Thyroid gland (tissue), 4 donors: ENCODE measurements around the gene BSN. TPM values are rescaled to one million over a fixed set of nuclear protein-coding genes. Genes with fewer than 3 reads are reported as not detected.

Source experiments
- DNase-seq, 2 donors: peaks; one replicate each; pipeline ENCODE4 v3.0.0-alpha.2; 2019
- H3K27ac ChIP-seq, 3 donors: fragments of 200-600 bp; sonication (generic); 1 replicate in 2 of 3; 2 replicates in 1 of 3; pipeline ENCODE4 v1.5.1; 2016 to 2019; ENCODE audit warnings: mild to moderate bottlenecking in 1 of 3, moderate library complexity in 1 of 3
- H3K27me3 ChIP-seq: fragments of 200-600 bp; sonication (generic); one replicate; pipeline ENCODE4 v1.5.1; 2019
- H3K36me3 ChIP-seq, 2 donors: fragments of 200-600 bp; sonication (generic); one replicate each; pipeline ENCODE4 v1.5.1; 2016 to 2019
- H3K4me1 ChIP-seq, 2 donors: fragments of 200-600 bp; sonication (generic); one replicate each; pipeline ENCODE4 v1.5.1; 2017 to 2019
- H3K4me3 ChIP-seq, 3 donors: fragments of 200-600 bp; sonication (generic); replicated peaks in 1 of 3; 1 replicate in 2 of 3; 2 replicates in 1 of 3; pipeline ENCODE4 v1.5.1; 2016; ENCODE audit warnings: mild to moderate bottlenecking in 1 of 3
- H3K9me3 ChIP-seq: fragments of 200-600 bp; sonication (generic); one replicate; pipeline ENCODE4 v1.5.1; 2017
- CTCF ChIP-seq, 6 experiments: fragments of 200-600 bp in 3 of 6; fragments of 450-650 bp in 3 of 6; sonication (generic) in 3 of 6; IDR thresholded peaks; one replicate each; pipeline ENCODE4 v1.5.1; 2016 to 2019; ENCODE audit warnings: antibody characterized with exemption in 6 of 6, mild to moderate bottlenecking in 2 of 6, inconsistent platforms in 1 of 6, moderate library complexity in 1 of 6
- POLR2A ChIP-seq, 2 donors: fragments of 450-650 bp; IDR thresholded peaks; one replicate each; pipeline ENCODE4 v1.6.1; 2017; ENCODE audit warnings: antibody characterized with exemption in 2 of 2, mild to moderate bottlenecking in 2 of 2, moderate library complexity in 1 of 2
- WGBS, 2 donors: methylation state at CpG; one replicate each; pipeline ENCODE4 v1.1.5; 2017; 5-methylcytosine and 5-hydroxymethylcytosine counted together
- intact Hi-C: fragments of 100-400 bp; cut with DNase I; formaldehyde crosslinking; loops from one replicate; pipeline ENCODE4 v1.15.1; 2023
- total RNA-seq, 4 donors: library from RNA; depleted of rRNA; stranded (reverse); fragments of >200 nt; gene quantifications; one replicate each; pipeline ENCODE4 v1.2.3, GENCODE V29; 2016

Gene BSN
- total RNA-seq, 4 donors from 2014 or later = 0.56 to 1.8 (median 0.99) TPM

DNA sequence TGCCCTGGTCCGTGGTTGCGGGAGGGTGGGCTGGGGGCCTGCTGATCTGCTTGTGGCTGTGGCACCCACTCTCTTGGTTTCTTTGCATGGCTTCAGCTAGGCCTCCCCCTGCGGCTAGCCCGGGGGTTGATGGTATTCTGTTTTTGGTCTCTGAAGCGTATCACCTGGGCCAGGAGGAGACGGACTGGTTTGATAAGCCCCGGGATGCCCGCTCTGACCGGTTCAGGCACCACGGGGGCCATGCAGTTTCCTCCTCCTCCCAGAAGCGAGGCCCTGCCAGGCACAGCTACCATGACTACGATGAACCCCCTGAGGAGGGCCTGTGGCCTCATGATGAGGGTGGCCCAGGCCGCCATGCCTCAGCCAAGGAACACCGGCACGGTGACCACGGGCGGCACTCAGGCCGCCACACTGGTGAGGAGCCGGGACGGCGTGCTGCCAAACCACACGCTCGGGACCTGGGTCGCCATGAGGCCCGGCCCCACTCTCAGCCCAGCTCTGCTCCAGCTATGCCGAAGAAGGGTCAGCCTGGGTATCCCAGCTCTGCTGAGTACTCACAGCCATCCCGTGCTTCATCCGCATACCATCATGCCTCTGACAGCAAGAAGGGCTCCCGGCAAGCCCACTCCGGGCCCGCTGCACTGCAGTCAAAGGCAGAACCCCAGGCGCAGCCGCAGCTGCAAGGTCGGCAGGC, 108.6 kb downstream of the BSN start:
- 85 to 92% methylated on average over 8 to 14 of the region's 34 CpGs for WGBS, 2 donors
- H3K4me3 ChIP-seq = no peak overlapping the region
- no peaks in the 10 kb centered on the region for H3K36me3 ChIP-seq
- no peaks in the 10 kb centered on the region for H3K9me3 ChIP-seq
- DNase-seq = no peak
- no peaks in the 10 kb centered on the region for H3K27me3 ChIP-seq
- intact Hi-C loops = loop anchor here (10.0 kb wide), 1 partner anchor 198 kb away; no protein-coding TSS in a partner anchor
- TF ChIP-seq CTCF (IDR thresholded peaks at IDR 0.05) (no peak), POLR2A (IDR thresholded peaks at IDR 0.05) (no peak)
- no peak overlapping the region for H3K27ac ChIP-seq
- no peaks in the 10 kb centered on the region for H3K4me1 ChIP-seq

DNA sequence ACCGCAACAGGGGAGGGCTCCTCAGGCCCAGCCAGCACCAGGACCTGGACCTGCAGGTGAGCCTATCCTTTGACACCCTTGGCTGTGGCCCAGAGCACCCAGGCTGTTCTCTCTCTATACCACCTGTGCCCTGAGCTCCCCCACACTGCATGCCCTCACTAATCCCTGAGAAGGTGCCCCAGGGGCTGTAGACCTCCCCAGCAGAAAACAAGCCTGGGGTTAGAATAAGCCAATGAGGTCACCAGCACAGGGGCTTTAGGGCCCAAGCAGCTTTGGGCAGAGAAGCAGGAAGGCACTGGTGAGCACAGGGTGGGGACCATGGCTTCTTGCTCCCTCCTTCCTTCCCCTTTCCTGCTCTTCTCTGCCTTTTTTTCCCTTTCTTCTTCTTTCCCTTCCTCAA, 109.6 kb downstream of the BSN start:
- DNase-seq = no peak
- peaks cover 0 to 3% of the 10 kb centered on the region in 2 donors for H3K4me1 ChIP-seq
- no peak overlapping the region for H3K4me3 ChIP-seq
- H3K27me3 ChIP-seq = no peaks in the 10 kb centered on the region
- 88 to 100% methylated on average over 1 of the region's 1 CpG for WGBS, 2 donors
- H3K36me3 ChIP-seq = no peaks in the 10 kb centered on the region
- no peak for TF ChIP-seq CTCF (IDR thresholded peaks at IDR 0.05)
- TF ChIP-seq POLR2A (IDR thresholded peaks at IDR 0.05) = no peak
- intact Hi-C loops = loop anchor here (10.0 kb wide), 1 partner anchor 199 kb away; no protein-coding TSS in a partner anchor
- H3K27ac ChIP-seq = no peak overlapping the region
- H3K9me3 ChIP-seq = no peaks in the 10 kb centered on the region

- Histone ChIP-seq H3K4me3 (no peak overlapping the region), H3K36me3 (no peaks in the 10 kb centered on the region), H3K27me3 (no peaks in the 10 kb centered on the region), H3K27ac (no peak overlapping the region), H3K9me3 (no peaks in the 10 kb centered on the region), H3K4me1 (peaks cover 0 to 3% of the 10 kb centered on the region in 2 donors)
- 86 to 88% methylated on average over 7 to 9 of the region's 11 CpGs for WGBS, 2 donors
- intact Hi-C loops = loop anchor here (10.0 kb wide), 1 partner anchor 199 kb away; no protein-coding TSS in a partner anchor
- no peak for DNase-seq
- TF ChIP-seq POLR2A (IDR thresholded peaks at IDR 0.05) (no peak), CTCF (IDR thresholded peaks at IDR 0.05) (no peak)
Measured at GRCh38 chr3:49664300-49664699, 110.0 kb downstream of the BSN start.

DNA sequence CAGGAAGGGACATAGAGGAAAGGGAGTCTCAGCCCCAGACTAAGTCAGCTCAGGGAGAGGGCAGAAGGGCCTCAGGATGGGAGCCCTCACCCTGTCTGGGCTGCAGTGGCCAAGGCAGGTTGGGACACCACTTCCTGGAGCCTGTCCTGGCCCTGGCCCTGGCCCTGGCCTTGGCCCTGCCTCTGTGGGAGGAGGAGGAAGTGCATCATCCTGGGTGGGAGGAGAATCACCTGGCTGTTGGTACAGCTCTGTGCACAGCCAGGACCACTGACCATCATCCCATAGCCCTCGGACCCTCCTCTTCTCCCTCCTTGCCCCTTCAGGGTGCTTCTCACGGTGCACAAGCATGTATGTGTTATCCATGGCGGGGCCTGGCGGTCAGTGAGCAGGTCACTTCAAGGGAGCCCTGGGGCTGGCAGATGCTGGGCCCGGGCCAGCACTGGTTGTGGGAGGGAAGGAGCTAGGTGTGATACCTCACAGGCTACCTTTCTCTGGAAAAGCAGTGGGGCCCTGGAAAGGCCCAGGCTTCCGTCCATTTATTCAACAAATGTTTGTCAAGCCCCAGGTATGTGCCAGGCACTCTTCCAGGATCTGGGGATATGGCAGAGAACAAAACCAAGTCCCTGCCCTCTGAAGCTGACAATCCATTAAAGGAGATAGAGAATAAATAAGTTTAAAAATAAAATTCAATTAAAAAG, 111.7 kb downstream of the BSN start:
- H3K27ac ChIP-seq = no peak overlapping the region
- H3K4me1 ChIP-seq = peaks cover 0 to 3% of the 10 kb centered on the region in 2 donors
- no peak overlapping the region for H3K4me3 ChIP-seq
- WGBS, 2 donors = 84 to 91% methylated on average over 6 of the region's 6 CpGs
- intact Hi-C loops = loop anchor here (10.0 kb wide), 1 partner anchor 201 kb away; no protein-coding TSS in a partner anchor
- H3K9me3 ChIP-seq = no peaks in the 10 kb centered on the region
- TF ChIP-seq CTCF (IDR thresholded peaks at IDR 0.05) (no peak), POLR2A (IDR thresholded peaks at IDR 0.05) (no peak)
- H3K36me3 ChIP-seq = no peaks in the 10 kb centered on the region
- no peaks in the 10 kb centered on the region for H3K27me3 ChIP-seq
- no peak for DNase-seq

DNA sequence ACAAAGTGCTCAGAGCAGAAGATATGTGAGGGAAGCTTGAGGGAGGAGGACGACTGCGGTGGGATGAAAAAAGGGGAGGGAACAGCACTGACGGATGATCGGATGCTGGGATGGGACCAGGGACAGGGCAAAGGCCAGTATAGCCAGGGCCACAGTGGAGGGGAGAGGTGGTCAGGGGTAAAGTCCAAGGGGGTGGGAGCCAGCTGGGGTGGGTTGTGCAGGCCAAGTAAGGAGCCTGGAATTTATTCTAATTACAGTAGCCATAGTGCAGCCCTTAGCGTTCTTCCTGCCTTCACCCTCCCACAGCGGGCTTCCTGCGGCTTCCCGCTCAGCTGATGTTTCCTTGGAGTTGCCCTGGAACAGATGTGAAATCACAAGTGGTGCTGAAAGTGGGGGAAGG, 112.3 kb downstream of the BSN start:
- no peak overlapping the region for H3K27ac ChIP-seq
- no peaks in the 10 kb centered on the region for H3K9me3 ChIP-seq
- WGBS, 2 donors = 60 to 64% methylated on average over 8 of the region's 8 CpGs
- no peaks in the 10 kb centered on the region for H3K27me3 ChIP-seq
- no peak for DNase-seq
- no peak overlapping the region for H3K4me3 ChIP-seq
- TF ChIP-seq POLR2A (IDR thresholded peaks at IDR 0.05) = no peak
- no peak for TF ChIP-seq CTCF (IDR thresholded peaks at IDR 0.05)
- intact Hi-C loops = loop anchor here (10.0 kb wide), 1 partner anchor 202 kb away; no protein-coding TSS in a partner anchor
- H3K4me1 ChIP-seq = peaks cover 0 to 3% of the 10 kb centered on the region in 2 donors
- no peaks in the 10 kb centered on the region for H3K36me3 ChIP-seq
